SK-N-SH (cell line): ENCODE measurements around the gene SP3. TPM values are rescaled to one million over a fixed set of nuclear protein-coding genes. Genes with fewer than 3 reads are reported as not detected.

ENCODE experiments used
- CTCF ChIA-PET: fragments of 300-600, 350-600 bp; formaldehyde crosslinking; extraction: SDS; loops from one replicate; lab custom pipeline; 2021; lab: Yijun Ruan, JAX
- POLR2A ChIA-PET: fragments of 350-600 bp; sonication (Branson Sonifier 250); formaldehyde crosslinking; extraction: SDS; loops from one replicate; lab custom pipeline; 2020; ENCODE audit warnings: antibody characterized with exemption, inconsistent platforms; lab: Yijun Ruan, JAX
- DNase-seq: peaks from one replicate; pipeline ENCODE4 v3.0.0; 2012
- H2AFZ ChIP-seq: fragments of 200-600 bp; sonication (generic); 2 replicates; pipeline ENCODE4 v1.8.1; 2016; ENCODE audit warnings: antibody characterized with exemption, mild to moderate bottlenecking, low read depth
- H3F3A ChIP-seq: fragments of 200-600 bp; sonication (generic); replicated peaks from 2 replicates; pipeline ENCODE3; 2016; ENCODE audit warnings: antibody characterized with exemption, mild to moderate bottlenecking; ENCODE audit not compliant: insufficient read depth
- H3K27ac ChIP-seq, 2 experiments: fragments of 200-500 bp in 1 of 2; fragments of 200-600 bp in 1 of 2; sonication (Bioruptor generic) in 1 of 2; sonication (generic), shearing (Covaris generic) in 1 of 2; 2 replicates each; pipeline versions ENCODE4 v1.5.1 to v1.6.1; 2014 to 2016; ENCODE audit warnings: low read depth in 2 of 2, inconsistent platforms in 1 of 2, low read length in 1 of 2, mild to moderate bottlenecking in 1 of 2, mixed read lengths in 1 of 2
- H3K27me3 ChIP-seq: fragments of 200-600 bp; sonication (generic), shearing (Covaris generic); 2 replicates; pipeline ENCODE4 v1.6.1; 2016; ENCODE audit warnings: mixed run types; ENCODE audit not compliant: insufficient read depth
- H3K36me3 ChIP-seq, 2 experiments: fragments of 200-500 bp in 1 of 2; fragments of 200-600 bp in 1 of 2; sonication (Bioruptor generic) in 1 of 2; sonication (generic) in 1 of 2; replicated peaks in 1 of 2; 2 replicates each; pipeline versions ENCODE3 to v1.5.1; 2014 to 2016; ENCODE audit warnings: low read length in 1 of 2, mild to moderate bottlenecking in 1 of 2; ENCODE audit not compliant: insufficient read depth in 2 of 2, control insufficient read depth in 1 of 2
- H3K4me1 ChIP-seq, 2 experiments: fragments of 200-500 bp in 1 of 2; fragments of 200-600 bp in 1 of 2; sonication (Bioruptor generic) in 1 of 2; sonication (generic), shearing (Covaris generic) in 1 of 2; 2 replicates each; pipeline versions ENCODE4 v1.5.1 to v1.6.1; 2014 to 2016; ENCODE audit warnings: low read depth in 1 of 2, low read length in 1 of 2, mixed run types in 1 of 2; ENCODE audit not compliant: insufficient read depth in 2 of 2, control insufficient read depth in 1 of 2
- H3K4me2 ChIP-seq: fragments of 200-600 bp; sonication (generic), shearing (Covaris generic); 2 replicates; pipeline ENCODE4 v1.6.1; 2017; ENCODE audit warnings: mixed run types
- H3K4me3 ChIP-seq, 2 experiments: fragments of 200-500 bp in 1 of 2; fragments of 200-600 bp in 1 of 2; sonication (Bioruptor generic) in 1 of 2; sonication (generic), shearing (Covaris generic) in 1 of 2; 2 replicates each; pipeline versions ENCODE4 v1.5.1 to v1.8.1; 2014 to 2016; ENCODE audit warnings: low read depth in 2 of 2, inconsistent platforms in 1 of 2, low read length in 1 of 2, mild to moderate bottlenecking in 1 of 2, mixed read lengths in 1 of 2, moderate library complexity in 1 of 2
- H3K79me2 ChIP-seq: fragments of 200-600 bp; sonication (generic); 2 replicates; pipeline ENCODE4 v1.8.1; 2017; ENCODE audit warnings: mild to moderate bottlenecking; ENCODE audit not compliant: insufficient read depth
- H3K9ac ChIP-seq: fragments of 200-600 bp; sonication (generic); 2 replicates; pipeline ENCODE4 v1.6.1; 2017; ENCODE audit warnings: mixed run types
- H3K9me2 ChIP-seq: fragments of 200-600 bp; sonication (generic); 2 replicates; pipeline ENCODE4 v1.6.1; 2017; ENCODE audit warnings: mixed run types
- H3K9me3 ChIP-seq: fragments of 200-600 bp; sonication (generic); 2 replicates; pipeline ENCODE4 v1.6.1; 2017; ENCODE audit warnings: mixed run types, mild to moderate bottlenecking, moderate library complexity
- H4K20me1 ChIP-seq: fragments of 200-600 bp; sonication (generic); 2 replicates; pipeline ENCODE4 v1.6.1; 2017; ENCODE audit warnings: mild to moderate bottlenecking, mixed run types; ENCODE audit not compliant: insufficient read depth
- CHD2 ChIP-seq: fragments of 150-350 bp; IDR thresholded peaks from 2 replicates; pipeline ENCODE4 v1.6.1; 2018; ENCODE audit warnings: low read length; ENCODE audit not compliant: partially characterized antibody
- ELF1 ChIP-seq: IDR thresholded peaks from 2 replicates; pipeline ENCODE4 v1.4.0; 2012
- EP300 ChIP-seq, 2 experiments: IDR thresholded peaks; 2 replicates each; pipeline versions ENCODE4 v1.4.0 to v1.6.1; 2012; ENCODE audit warnings: borderline replicate concordance in 1 of 2, low read depth in 1 of 2, low read length in 1 of 2
- FOXJ3 ChIP-seq: sonication (generic); formaldehyde crosslinking; IDR thresholded peaks from 2 replicates; pipeline ENCODE4 v1.5.1; 2020; ENCODE audit warnings: mild to moderate bottlenecking, missing genetic modification reagents
- GABPA ChIP-seq: IDR thresholded peaks from 2 replicates; pipeline ENCODE4 v1.4.0; 2012; ENCODE audit warnings: low read depth, mild to moderate bottlenecking
- GATA2 ChIP-seq: sonication (generic); formaldehyde crosslinking; IDR thresholded peaks from 2 replicates; pipeline ENCODE4 v1.5.0; 2020; ENCODE audit warnings: mild to moderate bottlenecking, missing genetic modification reagents
- JUND ChIP-seq: IDR thresholded peaks from 2 replicates; pipeline ENCODE4 v1.4.0; 2012
- MAX ChIP-seq: IDR thresholded peaks from 2 replicates; pipeline ENCODE4 v1.4.0; 2012; ENCODE audit warnings: low read depth
- MEF2A ChIP-seq: IDR thresholded peaks from 2 replicates; pipeline ENCODE4 v1.4.0; 2012; ENCODE audit warnings: low read depth, borderline replicate concordance
- NRF1 ChIP-seq: IDR thresholded peaks from 2 replicates; pipeline ENCODE4 v1.6.1; 2012; ENCODE audit warnings: low read depth, mild to moderate bottlenecking, low read length
- PBX3 ChIP-seq: IDR thresholded peaks from 2 replicates; pipeline ENCODE4; 2012
- RAD21 ChIP-seq: IDR thresholded peaks from 2 replicates; pipeline ENCODE4 v1.6.1; 2012; ENCODE audit warnings: mild to moderate bottlenecking, low read length
- RFX5 ChIP-seq: IDR thresholded peaks from 2 replicates; pipeline ENCODE4 v1.6.1; 2012; ENCODE audit warnings: mild to moderate bottlenecking, improper control_type of control experiment, low read length
- RXRA ChIP-seq: IDR thresholded peaks from 2 replicates; pipeline ENCODE4 v1.4.0; 2012; ENCODE audit warnings: low read depth, mild to moderate bottlenecking, borderline replicate concordance
- SMC3 ChIP-seq: IDR thresholded peaks from 2 replicates; pipeline ENCODE4 v1.6.1; 2012; ENCODE audit warnings: low read depth, low read length, improper control_type of control experiment
- TAF1 ChIP-seq: IDR thresholded peaks from 2 replicates; pipeline ENCODE4 v1.6.1; 2012; ENCODE audit warnings: low read depth, mild to moderate bottlenecking, low read length, moderate library complexity, borderline replicate concordance
- TCF12 ChIP-seq: IDR thresholded peaks from 2 replicates; pipeline ENCODE4 v1.4.0; 2012
- TEAD4 ChIP-seq: IDR thresholded peaks from 2 replicates; pipeline ENCODE4 v1.4.0; 2012; ENCODE audit warnings: mild to moderate bottlenecking, borderline replicate concordance; ENCODE audit not compliant: insufficient read depth
- USF1 ChIP-seq: IDR thresholded peaks from 2 replicates; pipeline ENCODE4 v1.4.0; 2012; ENCODE audit warnings: low read depth, borderline replicate concordance
- ZBTB33 ChIP-seq: IDR thresholded peaks from 2 replicates; pipeline ENCODE4 v1.4.0; 2012; ENCODE audit warnings: low read depth, borderline replicate concordance
- WGBS: methylation state at CpG from one replicate; pipeline ENCODE4 v1.1.6; 2017; ENCODE audit warnings: low lambda C conversion rate; 5-methylcytosine and 5-hydroxymethylcytosine counted together
- polyA plus RNA-seq, 3 experiments: library from polyadenylated mRNA; depleted of rRNA; stranded (reverse); fragments of >200 nt; gene quantifications; 2 replicates each; pipeline ENCODE4 v1.2.3, GENCODE V29; 2012

The SP3 gene
- polyA plus RNA-seq, 1 of the 3 experiments (the other 2 are of a cell fraction), result 23.1 TPM

GRCh38 chr2:174009488-174010223 lies 44.5 kb upstream of the SP3 start:
- Histone ChIP-seq H4K20me1 (no peaks in the 10 kb centered on the region), H3K27ac (no peak overlapping the region), H3K79me2 (no peaks in the 10 kb centered on the region), H3K4me3 (no peak overlapping the region), H2AFZ (no peak overlapping the region; the same call in 1 of the 2 replicates), H3F3A (peaks cover 13% of the 10 kb centered on the region), H3K27me3 (no peaks in the 10 kb centered on the region), H3K9me2 (no peaks in the 10 kb centered on the region), H3K4me1 (peaks cover 0 to 5% of the 10 kb centered on the region in 2 experiments; a peak in 1 of 4 replicates), H3K9me3 (no peaks in the 10 kb centered on the region), H3K4me2 (no peak overlapping the region), H3K36me3 (no peaks in the 10 kb centered on the region), H3K9ac (no peak overlapping the region)
- TF ChIP-seq TEAD4 (no peak), RFX5 (no peak)
- ChIA-PET POLR2A (no interaction called here), CTCF (no interaction called here)
- DNase-seq, result no peak
- 90% methylated on average over 3 of the region's 3 CpGs for WGBS

GRCh38 chr2:174008720-174009119 lies 43.5 kb upstream of the SP3 start:
- Histone ChIP-seq H3F3A (peaks cover 13% of the 10 kb centered on the region), H3K4me1 (no peaks in the 10 kb centered on the region), H3K9me2 (no peaks in the 10 kb centered on the region)
- no peak for TF ChIP-seq SMC3
- no peak for TF ChIP-seq PBX3
- TF ChIP-seq GATA2 (CRISPR knock-in tag), result no peak
- no peak for TF ChIP-seq NRF1
- no peak for TF ChIP-seq ZBTB33
- no peak for TF ChIP-seq MAX
- TF ChIP-seq JUND, result no peak
- TF ChIP-seq USF1, result no peak
- no peak for TF ChIP-seq RAD21
- TF ChIP-seq TCF12, result no peak
- TF ChIP-seq TAF1, result no peak
- no peak for TF ChIP-seq CHD2
- no peak for TF ChIP-seq RXRA
- no peak for TF ChIP-seq MEF2A
- no peak for TF ChIP-seq FOXJ3
- no peak for TF ChIP-seq ELF1
- no peak for TF ChIP-seq GABPA
- no peak for TF ChIP-seq EP300 (IDR thresholded peaks at IDR 0.05; ENCODE audit: borderline replicate concordance in 1 of 2, low read depth in 1 of 2, low read length in 1 of 2)
- TF ChIP-seq, all 33 proteins: peak for 0
- ChIA-PET CTCF (interaction anchor here (0.7 to 1.1 kb wide), 2 partner anchors 10 to 22 kb away, joined by 3 read pairs; no protein-coding TSS in a partner anchor), POLR2A (no interaction called here)
- Histone ChIP-seq H2AFZ (no peak overlapping the region), H3K36me3 (no peaks in the 10 kb centered on the region), H3K27ac (no peak overlapping the region), H3K27me3 (no peaks in the 10 kb centered on the region), H3K4me2 (no peak overlapping the region), H3K9me3 (no peaks in the 10 kb centered on the region), H3K79me2 (no peaks in the 10 kb centered on the region), H3K9ac (no peak overlapping the region), H4K20me1 (no peaks in the 10 kb centered on the region), H3K4me3 (no peak overlapping the region)
- no peak for DNase-seq
- WGBS, result 90% methylated on average over 4 of the region's 4 CpGs
